Esophagus mucosa (tissue), 1 donor: ENCODE results near the gene PEPD. TPM values are rescaled to one million over a fixed set of nuclear protein-coding genes. Genes with fewer than 3 reads are reported as not detected.

Source experiments
- ATAC-seq: fragments of 200-7000 bp; cut with Tn5 transposase; one replicate; pipeline ENCODE4 v1.9.1; 2020
- total RNA-seq: library from RNA; stranded (reverse); gene quantifications from one replicate; pipeline ENCODE4 v1.2.4, GENCODE V29; 2023
- donor health status: DM: yes; HTN: yes; CAD: no.

The PEPD gene
- total RNA-seq, 1 donor from 2014 or later, result 52.4 TPM

GRCh38 chr19:33377586-33378475 is 143.8 kb downstream of the PEPD start:
- ATAC-seq, result no peak

DNA sequence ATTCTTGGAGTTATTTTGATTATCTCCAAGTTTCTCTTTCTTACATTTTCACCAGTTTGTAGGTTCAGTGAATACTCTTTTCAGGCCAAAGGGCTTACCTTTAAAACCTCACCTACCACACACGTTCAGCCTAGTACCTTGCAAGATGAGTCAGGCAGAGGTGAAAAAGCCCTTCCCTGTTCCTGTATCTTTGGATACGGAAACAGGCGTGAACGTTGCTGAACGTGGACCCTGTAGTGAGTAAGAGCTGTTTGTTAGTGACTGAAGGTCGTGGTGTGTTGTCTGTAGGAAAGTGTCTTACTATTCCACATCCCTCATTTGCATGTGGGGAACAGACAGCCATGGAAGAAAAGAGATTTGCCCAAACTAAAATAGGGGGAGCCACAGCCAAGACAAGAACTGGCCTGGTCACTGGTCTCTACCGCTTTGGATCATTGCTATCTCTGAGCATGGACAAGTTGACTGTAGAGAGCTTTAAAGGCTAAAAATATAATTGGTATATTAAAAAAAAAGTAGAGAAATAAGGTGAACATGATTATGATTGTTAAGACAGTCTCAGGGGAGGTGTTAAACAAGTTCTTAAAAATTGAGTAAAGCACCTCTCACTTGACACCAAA is 144.5 kb downstream of the PEPD start:
- ATAC-seq, result peak; percentile 81

DNA sequence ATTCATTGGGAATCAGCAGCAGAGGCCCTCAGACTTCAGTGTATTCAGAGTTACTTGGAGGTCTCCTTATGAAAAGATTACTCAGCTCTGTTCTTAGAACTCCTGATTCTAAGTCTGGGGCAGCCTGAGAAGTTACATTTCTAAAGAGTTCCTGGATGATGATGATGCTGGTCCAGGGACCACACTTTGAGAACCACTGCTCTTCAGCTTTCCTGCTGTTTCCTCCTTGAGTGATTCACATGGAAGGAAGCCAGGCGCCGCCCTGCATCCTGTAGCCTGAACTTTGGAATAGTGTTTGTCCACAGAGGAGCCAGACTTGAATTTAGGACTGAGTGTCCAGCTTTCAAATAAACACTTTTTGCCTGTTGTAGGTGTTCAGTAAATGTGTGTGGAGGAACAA is 145.2 kb downstream of the PEPD start:
- ATAC-seq, result peak; percentile 28

- ATAC-seq, result no peak
These were observed 145.8 kb downstream of the PEPD start for GRCh38 chr19:33375837-33376159.

- no peak for ATAC-seq
These were observed 146.3 kb downstream of the PEPD start for GRCh38 chr19:33375156-33375836.

GRCh38 chr19:33374236-33374714 is 147.3 kb downstream of the PEPD start:
- no peak for ATAC-seq

GRCh38 chr19:33373453-33374235 is 147.9 kb downstream of the PEPD start, which contains the start of gene CEBPG:
TSS of gene CEBPG (plus strand) at chr19:33373709. CDS start at chr19:33379240, 5,531 bp downstream.
- peak; percentile 91 for ATAC-seq

DNA sequence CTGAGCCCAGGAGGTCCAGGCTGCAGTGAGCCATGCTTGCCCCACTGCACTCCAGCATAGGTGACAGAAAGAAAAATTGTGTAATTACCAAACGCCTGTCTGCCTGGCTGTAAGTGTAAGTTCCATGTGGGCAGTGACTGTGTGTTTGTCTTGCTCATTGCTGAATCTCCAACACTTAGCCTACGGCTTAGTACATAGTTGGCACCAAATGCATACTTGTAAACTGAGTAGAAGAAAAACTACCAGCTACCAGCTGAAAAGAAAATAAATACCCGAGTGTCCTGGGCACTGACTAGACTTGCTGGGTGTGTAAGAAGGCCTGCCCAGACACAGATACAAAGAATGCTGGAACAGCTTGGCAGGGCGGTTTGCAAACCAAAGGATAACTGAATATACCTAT is 150.8 kb downstream of the PEPD start:
- ATAC-seq, result peak; percentile 72

DNA sequence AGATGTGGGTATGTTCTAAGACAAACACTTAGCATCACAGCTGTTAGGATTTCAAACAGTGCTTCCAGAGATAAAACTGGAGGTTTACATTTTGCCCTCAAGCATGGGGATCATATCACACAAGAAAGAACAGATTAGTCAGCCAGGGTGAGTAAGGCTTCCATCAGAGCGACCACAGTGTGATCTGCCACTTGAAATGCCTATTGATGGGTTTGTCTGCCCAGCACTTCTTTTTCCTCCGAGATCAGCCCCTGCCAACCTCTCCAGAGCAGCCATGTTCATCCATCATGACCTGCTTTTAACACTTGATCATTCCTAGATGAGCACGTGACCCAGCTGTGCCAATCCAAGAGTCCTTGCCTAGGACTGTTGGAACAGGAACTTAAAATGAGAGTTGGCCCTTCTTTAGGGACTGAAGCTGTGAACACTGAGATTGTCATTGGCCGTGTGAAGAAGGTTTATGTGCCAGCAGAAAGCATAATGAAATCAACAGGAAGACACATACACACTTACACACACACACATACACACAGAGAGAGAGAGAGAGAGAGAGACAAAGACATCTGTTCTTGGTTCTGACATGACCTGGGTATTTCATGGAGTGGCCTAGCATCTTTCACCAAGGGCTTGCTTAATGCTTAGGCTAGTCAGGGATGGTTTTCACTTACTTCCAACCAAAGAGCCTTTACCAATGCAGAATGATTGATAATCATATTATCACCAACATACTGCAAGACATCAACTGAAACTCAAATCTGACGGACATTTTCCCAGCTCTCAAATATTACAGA is 153.3 kb downstream of the PEPD start:
- ATAC-seq, result peak; percentile 29

- no peak for ATAC-seq
These were observed 154.7 kb downstream of the PEPD start for GRCh38 chr19:33366897-33367296.

DNA sequence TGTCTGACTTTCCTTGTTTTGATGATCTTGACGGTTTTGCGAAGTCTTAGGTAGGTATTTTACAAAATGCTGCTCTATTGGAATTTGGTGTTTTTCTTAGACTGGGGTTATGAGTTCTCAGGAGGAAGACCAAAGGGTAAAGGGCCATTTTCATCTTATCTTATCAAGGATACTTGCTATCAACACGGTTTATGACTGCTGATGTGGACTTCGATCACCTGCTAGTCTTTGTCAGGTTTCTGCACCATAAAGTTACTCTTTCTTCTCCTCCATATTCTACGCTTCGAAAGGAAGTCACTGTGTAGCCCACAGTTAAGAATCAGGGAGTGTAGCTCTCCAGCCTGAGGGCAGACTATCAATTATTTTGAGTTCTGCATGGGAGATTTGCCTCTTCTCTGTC is 155.5 kb downstream of the PEPD start:
- ATAC-seq, result no peak

DNA sequence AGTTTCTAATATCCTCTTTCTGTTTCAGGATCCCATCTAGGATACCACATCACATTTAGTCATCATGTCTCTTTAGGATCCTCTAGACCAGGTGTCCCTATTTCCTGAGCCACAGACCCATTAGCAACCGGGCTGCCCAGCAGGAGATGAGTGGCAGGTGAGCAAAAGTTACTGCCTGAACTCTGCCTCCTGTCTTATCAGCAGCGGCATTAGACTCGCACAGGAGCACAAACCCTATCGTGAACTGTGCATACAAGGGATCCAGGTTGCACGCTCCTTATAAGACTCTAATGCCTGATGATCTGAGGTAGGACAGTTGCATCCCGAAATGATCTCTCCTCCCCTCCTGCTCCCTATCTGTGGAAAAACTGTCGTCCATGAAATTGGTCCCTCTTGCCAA is 155.9 kb downstream of the PEPD start:
- ATAC-seq, result no peak

DNA sequence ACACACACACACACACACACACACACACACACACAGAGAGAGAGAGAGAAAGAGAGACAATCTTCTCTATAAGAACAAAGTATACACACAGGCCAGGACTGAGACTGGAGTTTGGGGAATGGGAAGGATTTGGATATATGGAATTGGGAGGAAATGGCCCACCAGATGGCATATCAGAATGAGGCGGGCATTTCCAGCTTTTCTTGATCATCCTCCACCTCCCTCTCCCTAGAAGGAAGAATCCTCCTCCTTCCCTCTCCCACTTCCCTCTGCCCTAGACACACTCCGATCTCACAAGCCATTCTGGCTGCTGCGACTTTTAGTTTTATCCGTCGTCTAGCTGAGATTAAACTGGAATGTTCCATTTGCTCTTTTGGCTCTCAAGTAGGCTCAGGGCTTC is 158.1 kb downstream of the PEPD start:
- ATAC-seq, result no peak

GRCh38 chr19:33362508-33363228 is 158.9 kb downstream of the PEPD start:
- no peak for ATAC-seq

DNA sequence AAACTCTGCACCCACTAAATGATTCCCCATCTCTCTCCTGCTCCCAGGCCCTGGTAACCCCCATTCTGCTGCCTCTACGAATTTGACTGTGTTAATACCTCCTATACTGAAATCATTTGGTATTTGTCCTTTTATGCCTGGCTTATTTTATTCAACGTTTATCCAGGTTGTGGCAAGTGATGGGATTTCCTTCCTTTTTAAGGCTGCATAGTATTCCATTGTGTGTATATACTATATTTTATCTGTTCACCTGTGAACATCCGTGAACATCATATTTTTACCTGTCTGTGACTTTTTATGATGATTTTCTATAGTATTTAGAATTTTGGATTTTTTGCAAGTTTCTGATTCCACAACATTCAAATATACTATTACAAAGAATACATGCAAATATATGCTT is 162.0 kb downstream of the PEPD start:
- no peak for ATAC-seq

GRCh38 chr19:33358408-33358807 is 163.2 kb downstream of the PEPD start:
- peak; percentile 87 for ATAC-seq

GRCh38 chr19:33357556-33357955 is 164.0 kb downstream of the PEPD start:
- ATAC-seq, result no peak

GRCh38 chr19:33355535-33355934 is 166.1 kb downstream of the PEPD start:
- ATAC-seq, result no peak

GRCh38 chr19:33350538-33351309 is 170.9 kb downstream of the PEPD start:
- peak; percentile 76 for ATAC-seq
